ENCODE measurements around the gene ATP10A.

The ATP10A gene

DNA sequence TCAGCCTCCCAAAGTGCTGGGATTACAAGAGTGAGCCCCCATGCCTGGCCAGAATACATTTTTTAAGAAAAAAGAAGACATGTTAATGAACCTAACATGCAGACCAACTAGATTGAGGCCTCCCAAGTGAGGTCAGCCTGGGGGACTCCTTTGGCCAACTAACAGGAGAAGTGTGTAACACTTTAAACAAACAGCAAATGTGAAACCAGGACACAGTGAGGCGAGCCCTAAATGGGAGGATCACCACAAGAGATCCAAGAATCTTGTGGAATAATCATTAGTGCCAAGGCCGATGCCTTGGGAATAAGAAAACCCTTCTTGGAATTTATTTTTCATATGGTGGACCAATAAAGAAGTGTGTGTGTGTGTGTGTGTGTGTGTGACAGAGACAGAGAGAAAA is 73.9 kb downstream of the ATP10A start:
- TF ChIP-seq, protein P1, sequence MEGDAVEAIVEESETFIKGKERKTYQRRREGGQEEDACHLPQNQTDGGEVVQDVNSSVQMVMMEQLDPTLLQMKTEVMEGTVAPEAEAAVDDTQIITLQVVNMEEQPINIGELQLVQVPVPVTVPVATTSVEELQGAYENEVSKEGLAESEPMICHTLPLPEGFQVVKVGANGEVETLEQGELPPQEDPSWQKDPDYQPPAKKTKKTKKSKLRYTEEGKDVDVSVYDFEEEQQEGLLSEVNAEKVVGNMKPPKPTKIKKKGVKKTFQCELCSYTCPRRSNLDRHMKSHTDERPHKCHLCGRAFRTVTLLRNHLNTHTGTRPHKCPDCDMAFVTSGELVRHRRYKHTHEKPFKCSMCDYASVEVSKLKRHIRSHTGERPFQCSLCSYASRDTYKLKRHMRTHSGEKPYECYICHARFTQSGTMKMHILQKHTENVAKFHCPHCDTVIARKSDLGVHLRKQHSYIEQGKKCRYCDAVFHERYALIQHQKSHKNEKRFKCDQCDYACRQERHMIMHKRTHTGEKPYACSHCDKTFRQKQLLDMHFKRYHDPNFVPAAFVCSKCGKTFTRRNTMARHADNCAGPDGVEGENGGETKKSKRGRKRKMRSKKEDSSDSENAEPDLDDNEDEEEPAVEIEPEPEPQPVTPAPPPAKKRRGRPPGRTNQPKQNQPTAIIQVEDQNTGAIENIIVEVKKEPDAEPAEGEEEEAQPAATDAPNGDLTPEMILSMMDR (IDR thresholded peaks at IDR 0.05), result no peak

DNA sequence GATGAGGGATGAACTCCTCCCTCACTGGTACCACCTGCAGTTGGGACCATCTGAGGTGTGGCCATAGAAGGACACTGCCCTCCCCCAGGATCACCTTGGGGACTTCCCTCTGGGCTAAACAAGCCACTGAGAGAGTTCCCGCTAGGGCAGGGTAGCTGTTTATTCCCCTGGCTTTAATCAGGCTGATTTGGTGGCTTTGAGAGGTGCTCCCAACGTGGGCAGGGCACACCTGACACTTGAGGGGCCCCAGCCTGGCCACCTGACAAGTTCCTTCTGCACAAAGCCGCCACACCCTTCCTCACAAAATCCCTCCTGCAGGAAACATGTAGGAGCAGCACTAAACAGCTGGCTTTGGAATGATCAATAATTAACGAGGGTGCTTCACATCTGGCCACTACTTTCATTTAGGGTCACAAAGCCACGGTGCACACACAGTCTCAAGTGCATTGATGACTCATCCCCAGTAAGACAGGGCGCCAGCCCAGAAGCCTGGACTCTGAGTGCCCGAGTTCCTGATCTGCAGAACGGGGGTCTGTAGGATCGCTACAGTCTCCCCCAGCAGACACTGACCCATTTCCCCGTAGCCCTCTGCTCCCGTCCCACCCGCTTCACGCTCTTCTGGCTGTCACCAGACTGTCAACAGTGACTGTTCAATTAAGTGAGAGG is 75.1 kb downstream of the ATP10A start:
- TF ChIP-seq, protein P1 (IDR thresholded peaks at IDR 0.05), result no peak

DNA sequence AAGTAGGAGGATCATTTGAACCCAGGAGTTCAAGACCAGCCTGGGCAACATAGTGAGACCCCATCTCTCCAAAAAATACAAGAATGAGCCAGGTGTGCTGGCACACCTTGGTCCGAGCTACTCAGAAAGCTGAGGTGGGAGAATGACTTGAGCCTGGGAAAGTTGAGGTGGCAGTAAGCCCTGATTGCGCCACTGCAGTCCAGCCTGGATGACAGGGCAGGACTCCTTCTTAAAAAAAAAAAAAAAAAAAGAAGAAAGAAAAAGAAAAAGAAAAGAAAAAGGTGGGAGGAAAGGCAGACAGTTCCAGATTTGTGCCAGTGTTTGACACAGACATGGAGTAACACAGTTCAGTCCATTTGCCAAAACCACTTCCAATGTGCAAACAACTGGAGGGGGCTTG is 75.7 kb downstream of the ATP10A start:
- TF ChIP-seq, protein P1 (IDR thresholded peaks at IDR 0.05), result no peak

DNA sequence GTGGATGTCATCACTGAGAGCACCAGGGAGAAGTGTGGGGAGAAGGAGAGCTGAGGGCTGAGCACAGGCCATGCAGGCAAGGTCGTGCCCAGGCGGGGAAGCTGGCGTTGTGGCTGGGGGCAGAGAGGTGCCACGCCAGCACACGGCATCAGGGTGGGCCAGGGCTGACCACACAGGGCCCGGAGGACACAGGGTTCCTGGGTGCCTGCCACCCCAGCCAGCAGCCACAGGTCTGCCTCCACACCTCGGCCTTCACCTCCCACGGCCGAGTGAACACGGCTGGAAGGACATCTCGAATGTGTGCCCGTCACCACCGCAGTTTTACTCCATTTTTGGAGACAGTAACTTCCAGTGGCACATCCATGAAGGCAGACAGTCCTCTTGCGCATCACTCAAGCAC is 77.1 kb downstream of the ATP10A start:
- TF ChIP-seq, protein P1 (IDR thresholded peaks at IDR 0.05), result no peak

DNA sequence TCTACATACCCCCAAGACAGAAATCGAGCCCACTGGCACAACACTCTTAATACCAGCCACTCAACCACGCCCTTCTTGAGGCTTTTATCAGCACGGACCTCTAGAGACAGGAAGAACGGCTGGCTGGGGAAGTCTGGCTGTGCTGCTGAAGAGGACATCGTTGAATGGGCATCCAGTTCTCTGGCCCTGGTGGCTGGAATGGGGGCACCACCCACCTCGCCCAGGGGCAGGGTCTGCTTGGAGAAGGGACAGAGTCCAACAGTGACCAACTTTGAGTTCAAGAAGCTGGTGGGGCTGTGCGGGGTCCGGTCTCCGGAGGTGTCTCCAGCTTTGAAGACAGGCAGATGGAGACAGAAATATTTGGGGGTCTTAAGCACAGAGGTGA is 77.5 kb downstream of the ATP10A start:
- TF ChIP-seq, protein P1 (IDR thresholded peaks at IDR 0.05), result no peak

DNA sequence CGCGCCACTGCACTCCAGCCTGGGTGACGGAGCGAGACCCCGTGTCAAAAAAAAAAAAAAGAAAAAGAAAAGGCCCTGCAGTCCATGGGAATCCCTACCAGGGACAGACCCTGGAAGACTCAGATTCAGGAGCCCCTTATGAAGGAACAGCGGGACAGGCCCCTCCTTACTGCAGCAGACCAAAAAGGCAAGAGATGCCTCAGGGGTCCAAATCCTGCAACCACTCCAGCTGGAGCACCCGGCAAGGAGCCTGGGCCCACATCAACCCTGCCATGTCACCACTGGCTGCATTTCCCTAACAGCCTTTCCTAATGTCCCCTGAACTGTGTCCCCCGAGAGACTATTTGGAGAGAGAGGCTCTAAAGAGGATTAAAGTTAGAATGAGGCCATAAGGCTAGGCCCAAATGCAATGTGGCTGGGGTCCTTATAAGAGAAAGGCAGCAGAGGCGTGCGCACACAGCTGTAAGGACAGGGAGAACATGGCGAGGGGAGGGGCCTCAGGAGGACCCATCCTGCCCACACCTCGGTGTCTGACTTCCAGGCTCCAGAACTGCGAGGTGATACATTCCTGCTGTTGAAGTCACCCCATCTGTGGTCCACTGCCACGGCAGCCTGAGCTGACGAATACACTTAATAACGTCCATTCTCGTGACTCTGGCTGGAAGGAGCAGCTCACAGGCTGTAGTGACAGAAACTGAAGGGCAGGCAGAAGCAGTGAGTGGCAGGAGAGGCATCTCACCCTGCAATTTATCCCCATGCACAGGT is 78.1 kb downstream of the ATP10A start:
- TF ChIP-seq, protein P1 (IDR thresholded peaks at IDR 0.05), result no peak

DNA sequence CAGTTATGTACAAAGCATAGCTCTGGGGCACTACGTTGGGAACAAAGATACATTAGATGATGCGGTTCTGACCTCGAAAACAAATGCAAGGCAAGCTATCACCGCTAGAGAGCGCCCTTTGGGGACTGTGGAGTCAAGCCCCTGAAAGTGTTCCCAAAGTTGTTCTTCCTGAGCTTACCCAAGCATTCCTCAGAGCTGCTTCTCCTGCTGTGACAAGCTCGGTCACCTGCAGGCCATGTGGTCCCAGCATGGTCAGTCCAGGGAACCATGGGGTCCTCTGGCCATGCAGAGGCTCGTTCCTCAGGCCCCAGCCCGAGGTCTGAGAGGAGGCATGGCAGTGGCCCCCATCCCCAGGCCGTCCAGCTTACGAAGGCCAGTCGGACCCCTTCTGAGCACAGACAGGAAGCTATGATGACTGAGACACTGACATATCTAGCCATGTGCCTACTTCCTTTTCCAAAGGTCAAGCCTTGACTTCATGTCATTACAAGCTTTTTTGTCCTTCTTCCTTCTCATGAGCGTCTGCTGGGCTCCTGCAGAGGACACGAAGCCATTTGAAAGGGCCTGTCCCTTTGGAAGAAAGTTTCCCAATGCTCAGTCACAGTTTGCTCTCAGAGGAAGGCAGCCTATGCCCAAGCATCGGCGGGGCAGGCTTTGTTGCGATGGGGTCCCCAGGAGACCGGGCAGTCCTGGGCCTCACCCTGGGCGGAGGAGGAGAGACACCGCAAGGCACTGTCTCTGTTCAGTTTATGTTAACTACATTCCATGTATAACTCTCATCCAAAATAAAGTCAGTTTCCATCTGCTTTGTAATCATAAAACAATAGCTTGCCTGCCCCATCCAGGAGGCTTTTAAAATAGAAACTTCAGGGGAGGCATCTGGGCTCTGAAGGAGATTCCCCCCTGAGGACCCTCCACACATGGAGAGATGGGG is 79.3 kb downstream of the ATP10A start:
- TF ChIP-seq, protein P1 (IDR thresholded peaks at IDR 0.05), result peak; percentile 34; the same call in 1 of the 2 replicates

Data from LNCAP (cell line).